ENCODE measurements around the gene NCAM1. TPM values are rescaled to one million over a fixed set of nuclear protein-coding genes. Genes with fewer than 3 reads are reported as not detected.

Gene NCAM1
- polyA plus RNA-seq, 1 donor = 132 TPM

- DNase-seq (ENCODE audit: low read depth) = no peak
These were observed 7.9 kb downstream of the NCAM1 start for GRCh38 chr11:112968941-112969713.

- DNase-seq (ENCODE audit: low read depth) = no peak
These were observed 10.0 kb downstream of the NCAM1 start for GRCh38 chr11:112971195-112971594.

GRCh38 chr11:112971827-112972226 lies 10.6 kb downstream of the NCAM1 start:
- DNase-seq (ENCODE audit: low read depth) = no peak

GRCh38 chr11:112972399-112973145 lies 11.4 kb downstream of the NCAM1 start:
- no peak for DNase-seq (ENCODE audit: low read depth)

GRCh38 chr11:112975051-112975450 lies 13.8 kb downstream of the NCAM1 start:
- DNase-seq (ENCODE audit: low read depth) = no peak

- no peak for DNase-seq (ENCODE audit: low read depth)
These were observed 14.3 kb downstream of the NCAM1 start for GRCh38 chr11:112975493-112975892.

GRCh38 chr11:112977755-112978154 lies 16.5 kb downstream of the NCAM1 start:
- DNase-seq (ENCODE audit: low read depth) = no peak

GRCh38 chr11:112983887-112984286 lies 22.7 kb downstream of the NCAM1 start:
- DNase-seq (ENCODE audit: low read depth) = no peak

GRCh38 chr11:112989198-112989597 lies 28.0 kb downstream of the NCAM1 start:
- no peak for DNase-seq (ENCODE audit: low read depth)

- DNase-seq (ENCODE audit: low read depth) = no peak
These were observed 32.6 kb downstream of the NCAM1 start for GRCh38 chr11:112993808-112994207.

- no peak for DNase-seq (ENCODE audit: low read depth)
These were observed 34.3 kb downstream of the NCAM1 start for GRCh38 chr11:112995423-112996090.

- DNase-seq (ENCODE audit: low read depth) = no peak
These were observed 35.8 kb downstream of the NCAM1 start for GRCh38 chr11:112996994-112997393.

GRCh38 chr11:112997857-112998466 lies 36.7 kb downstream of the NCAM1 start:
- DNase-seq (ENCODE audit: low read depth) = no peak

GRCh38 chr11:112999520-112999919 lies 38.3 kb downstream of the NCAM1 start:
- no peak for DNase-seq (ENCODE audit: low read depth)

GRCh38 chr11:113001709-113002108 lies 40.5 kb downstream of the NCAM1 start:
- no peak for DNase-seq (ENCODE audit: low read depth)

GRCh38 chr11:113006896-113007445 lies 45.8 kb downstream of the NCAM1 start:
- no peak for DNase-seq (ENCODE audit: low read depth)

- DNase-seq (ENCODE audit: low read depth) = no peak
These were observed 53.3 kb downstream of the NCAM1 start for GRCh38 chr11:113014262-113015097.

GRCh38 chr11:113015098-113015455 lies 53.9 kb downstream of the NCAM1 start:
- no peak for DNase-seq (ENCODE audit: low read depth)

GRCh38 chr11:113016905-113017304 lies 55.7 kb downstream of the NCAM1 start:
- DNase-seq (ENCODE audit: low read depth) = no peak

GRCh38 chr11:113018913-113019312 lies 57.7 kb downstream of the NCAM1 start:
- no peak for DNase-seq (ENCODE audit: low read depth)

- no peak for DNase-seq (ENCODE audit: low read depth)
These were observed 58.5 kb downstream of the NCAM1 start for GRCh38 chr11:113019711-113020110.

All from forelimb muscle (tissue), 1 donor.